Psoas muscle (tissue), 8 donors: ENCODE measurements around the gene NKX6-2. TPM values are rescaled to one million over a fixed set of nuclear protein-coding genes. Genes with fewer than 3 reads are reported as not detected.

ENCODE experiments used
- ATAC-seq, 4 donors: fragments of 200-7000 bp; cut with Tn5 transposase; one replicate each; pipeline ENCODE4 v1.9.1; 2020; ENCODE audit warnings: moderate library complexity in 3 of 4, mild to moderate bottlenecking in 2 of 4
- DNase-seq, 2 donors: peaks; one replicate each; pipeline ENCODE4 v3.0.0-alpha.2; 2020
- H3K27ac ChIP-seq: fragments of 200-600 bp; one replicate; pipeline ENCODE4 v1.8.0; 2022
- H3K27me3 ChIP-seq, 3 donors: fragments of 200-600 bp in 1 of 3; one replicate each; pipeline versions ENCODE4 v1.6.1 to v1.8.0; 2013 to 2022; ENCODE audit warnings: low read length in 2 of 3, mild to moderate bottlenecking in 2 of 3, moderate library complexity in 1 of 3; ENCODE audit not compliant: insufficient read depth in 3 of 3
- H3K36me3 ChIP-seq, 2 donors: fragments of 200-600 bp in 1 of 2; one replicate each; pipeline versions ENCODE4 v1.6.1 to v1.8.0; 2013 to 2022; ENCODE audit warnings: low read depth in 1 of 2, mild to moderate bottlenecking in 1 of 2, moderate library complexity in 1 of 2; ENCODE audit not compliant: insufficient read depth in 1 of 2
- H3K4me1 ChIP-seq: fragments of 200-600 bp; one replicate; pipeline ENCODE4 v1.8.0; 2022
- H3K4me3 ChIP-seq: fragments of 200-600 bp; one replicate; pipeline ENCODE4 v1.8.0; 2022; ENCODE audit warnings: mild to moderate bottlenecking
- H3K9me3 ChIP-seq: fragments of 200-600 bp; one replicate; pipeline ENCODE4 v1.8.0; 2022
- CTCF ChIP-seq: fragments of 200-600 bp; IDR thresholded peaks from one replicate; pipeline ENCODE4 v1.8.0; 2022; ENCODE audit warnings: antibody characterized with exemption
- WGBS, 3 donors: extraction: QIAGEN DNeasy Blood & Tissue Kit; methylation state at CpG; one replicate each; pipeline versions ENCODE4 v1.1.6 to v1.1.7; 2013; 5-methylcytosine and 5-hydroxymethylcytosine counted together
- intact Hi-C, 2 donors: fragments of 100-400 bp; cut with DNase I; formaldehyde crosslinking; loops; one replicate each; pipeline versions ENCODE4 v1.11.0 to v1.14.2; 2022
- polyA plus RNA-seq, 3 donors: library from polyadenylated mRNA; stranded (reverse); fragments of 200-250 nt; gene quantifications; one replicate each; pipeline ENCODE4 v1.2.3, GENCODE V29; 2013
- total RNA-seq, 4 donors: library from RNA; stranded (reverse); fragmentation: NEBNext Ultra II Directional in 2 of 4; extraction: Animal tissue kit (Norgen Biotek cat#: 25700) in 2 of 4; gene quantifications; one replicate each; pipeline versions ENCODE4 v1.2.1 to v1.2.4, GENCODE V29; 2021 to 2023
- donor health status: healthy with polysubstance abuse.
- donor health status: DM: no; HTN: no; CAD: no; lungs with moderate emphysema.
- donor health status: Bipolar disorder and iron deficiency.
- donor health status: healthy.
- donor health status: DM: yes; HTN: yes; CAD: no.
- donor health status: DM: no; HTN: no; CAD: no.
- donor health status: DM: no; HTN: no; CAD: no.
- donor health status: DM: yes; HTN: yes; CAD: no.

The NKX6-2 gene
- total and polyA plus RNA-seq, 7 donors = not detected

- Histone ChIP-seq H3K4me3 (no peak overlapping the region), H3K9me3 (no peaks in the 10 kb centered on the region), H3K36me3 (peaks cover 0 to 57% of the 10 kb centered on the region in 2 donors), H3K27ac (no peak overlapping the region), H3K27me3 (no peaks in the 10 kb centered on the region), H3K4me1 (no peaks in the 10 kb centered on the region)
- ATAC-seq (peak in 1 of 4 donors; percentile 15), DNase-seq (no peak)
- 97 to 99% (median 98%) methylated on average over 15 of the region's 15 CpGs for WGBS, 3 donors
- intact Hi-C loops = no loop called here
- TF ChIP-seq CTCF = no peak
These were observed 30.7 kb downstream of the NKX6-2 start for GRCh38 chr10:132755166-132755711.

- intact Hi-C loops = no loop called here
- 85 to 92% (median 89%) methylated on average over 18 of the region's 18 CpGs for whole genome bisulfite sequencing, 3 donors
- DNase-seq (no peak), ATAC-seq (no peak)
- Histone ChIP-seq H3K27ac (no peak overlapping the region), H3K36me3 (peaks cover 0 to 57% of the 10 kb centered on the region in 2 donors), H3K9me3 (no peaks in the 10 kb centered on the region), H3K4me3 (no peak overlapping the region), H3K4me1 (no peaks in the 10 kb centered on the region), H3K27me3 (no peaks in the 10 kb centered on the region)
- no peak for TF ChIP-seq CTCF
These were observed 31.9 kb downstream of the NKX6-2 start for GRCh38 chr10:132754071-132754470.

GRCh38 chr10:132753596-132753995 is 32.4 kb downstream of the NKX6-2 start:
- DNase-seq = no peak
- intact Hi-C loops = no loop called here
- no peak overlapping the region for H3K4me3 ChIP-seq

DNA sequence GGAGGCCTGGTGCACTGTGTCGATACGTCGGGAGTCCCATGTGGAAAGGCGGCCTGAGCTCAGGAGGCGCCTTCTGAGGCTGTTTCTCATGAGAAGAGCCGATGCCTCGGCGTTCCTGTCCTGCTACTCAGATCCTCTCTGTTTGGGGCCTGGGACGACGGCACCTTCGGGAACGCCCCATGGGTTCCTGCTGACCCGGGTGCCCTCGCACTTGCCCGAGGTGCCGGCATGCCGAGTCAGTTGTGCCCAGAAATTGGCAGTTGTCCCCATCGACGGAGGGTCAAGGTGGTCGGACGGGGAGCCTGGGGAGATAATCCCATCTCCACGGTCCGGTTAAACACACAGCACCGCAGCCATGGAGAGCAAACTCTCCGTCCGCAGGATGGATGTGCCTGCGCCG is 33.0 kb downstream of the NKX6-2 start:
- ATAC-seq (no peak), DNase-seq (no peak)
- intact Hi-C loops = no loop called here
- Histone ChIP-seq H3K36me3 (peaks cover 0 to 56% of the 10 kb centered on the region in 2 donors), H3K4me1 (no peaks in the 10 kb centered on the region), H3K27me3 (no peaks in the 10 kb centered on the region), H3K9me3 (no peaks in the 10 kb centered on the region), H3K4me3 (no peak overlapping the region), H3K27ac (no peak overlapping the region)
- WGBS, 3 donors = 96 to 97% (median 96%) methylated on average over 28 of the region's 28 CpGs
- no peak for TF ChIP-seq CTCF

More at GRCh38 chr10:132753596-132753995, 32.4 kb downstream of the NKX6-2 start:
- peaks cover 0 to 56% of the 10 kb centered on the region in 2 donors for H3K36me3 ChIP-seq
- no peak for TF ChIP-seq CTCF
- no peaks in the 10 kb centered on the region for H3K27me3 ChIP-seq
- 89 to 90% (median 89%) methylated on average over 15 of the region's 15 CpGs for WGBS, 3 donors
- H3K27ac ChIP-seq = no peak overlapping the region
- no peaks in the 10 kb centered on the region for H3K4me1 ChIP-seq
- ATAC-seq = no peak
- no peaks in the 10 kb centered on the region for H3K9me3 ChIP-seq

DNA sequence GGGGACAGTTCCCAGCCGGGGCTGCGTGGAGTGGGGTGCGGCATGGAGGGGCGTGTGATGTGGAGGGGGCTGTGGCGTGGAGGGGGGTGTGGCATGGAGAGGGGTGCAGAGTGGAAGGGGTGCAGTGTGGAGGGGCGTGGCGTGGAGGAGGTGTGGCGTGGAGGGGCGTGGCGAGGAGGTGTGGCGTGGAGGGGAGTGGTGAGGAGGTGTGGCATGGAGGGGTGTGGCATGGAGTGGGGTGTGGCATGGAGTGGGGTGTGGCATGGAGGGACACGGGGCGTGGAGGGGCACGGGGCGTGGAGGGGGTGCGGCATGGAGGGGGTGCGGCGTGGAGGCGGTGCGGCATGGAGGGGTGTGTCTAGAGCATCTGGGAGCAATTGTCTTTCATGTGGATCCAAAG is 33.6 kb downstream of the NKX6-2 start:
- ATAC-seq = no peak
- 95 to 100% (median 98%) methylated on average over 18 to 20 of the region's 20 CpGs for WGBS, 3 donors
- Histone ChIP-seq H3K4me3 (no peak overlapping the region), H3K27ac (no peak overlapping the region), H3K4me1 (no peaks in the 10 kb centered on the region), H3K27me3 (no peaks in the 10 kb centered on the region), H3K9me3 (no peaks in the 10 kb centered on the region), H3K36me3 (peaks cover 0 to 53% of the 10 kb centered on the region in 2 donors)
- intact Hi-C loops = no loop called here
- no peak for DNase-seq
- TF ChIP-seq CTCF = no peak
